OCI-LY3 (cell line): ENCODE data around the gene IRX3.

Experiments
- CTCF ChIP-seq: fragments of 200-600, 300-600 bp; sonication (generic); IDR thresholded peaks from 2 replicates; pipeline ENCODE4 v1.5.1; 2014; ENCODE audit warnings: antibody characterized with exemption, low read length, low read depth
- EZH2phosphoT487 ChIP-seq: fragments of 200-600 bp; shearing (Covaris generic); IDR thresholded peaks from 2 replicates; pipeline ENCODE4 v1.6.1; 2018; ENCODE audit warnings: antibody characterized with exemption, mixed run types, low read depth

GRCh38 chr16:54309341-54309740 is 22.8 kb upstream of the IRX3 start:
- TF ChIP-seq CTCF (no peak), EZH2phosphoT487 (no peak)
